Activated CD4-positive, alpha-beta T cell treated with anti-CD3 and anti-CD28 coated beads for 36 hours (primary cell): ENCODE data around the gene EPHX1. TPM values are rescaled to one million over a fixed set of nuclear protein-coding genes. Genes with fewer than 3 reads are reported as not detected.
"Not testable (repeated sequence)": the region's sequence is repeated elsewhere in the genome, so short reads cannot be mapped to it uniquely, and the experiment has no call there.

Experiments
- ATAC-seq: fragments of 200-7000 bp; cut with Tn5 transposase; one replicate; pipeline ENCODE4 v1.10.0; 2021; ENCODE audit warnings: mild to moderate bottlenecking, moderate library complexity
- CTCF ChIA-PET: fragments of 350-600 bp; sonication (Branson Sonifier 250); formaldehyde crosslinking; loops from one replicate; lab custom pipeline; 2021; ENCODE audit warnings: antibody characterized with exemption; lab: Charles Lee
- POLR2A ChIA-PET: fragments of 350-600 bp; sonication (Branson Sonifier 250); formaldehyde crosslinking; loops from one replicate; lab custom pipeline; 2021; ENCODE audit warnings: antibody characterized with exemption, inconsistent platforms; lab: Charles Lee
- DNase-seq: peaks from one replicate; pipeline ENCODE4 v3.0.0-alpha.2; 2020
- H3K27ac Mint-ChIP-seq: one replicate; pipeline ENCODE4 v1.8.0; 2021; ENCODE audit warnings: mixed read lengths
- H3K27me3 Mint-ChIP-seq: one replicate; pipeline ENCODE4 v1.8.0; 2021; ENCODE audit warnings: mixed read lengths
- H3K36me3 Mint-ChIP-seq: one replicate; pipeline ENCODE4 v1.8.0; 2021; ENCODE audit warnings: low read depth, mixed read lengths
- H3K4me1 Mint-ChIP-seq: one replicate; pipeline ENCODE4 v1.8.0; 2021; ENCODE audit warnings: mixed read lengths
- H3K4me3 Mint-ChIP-seq: one replicate; pipeline ENCODE4 v1.8.0; 2021; ENCODE audit warnings: mild to moderate bottlenecking, moderate library complexity, mixed read lengths
- H3K9me3 Mint-ChIP-seq: one replicate; pipeline ENCODE4 v1.8.0; 2021; ENCODE audit warnings: low read depth, mixed read lengths
- intact Hi-C, 2 experiments: fragments of 100-400 bp; cut with DNase I in 1 of 2; cut with micrococcal nuclease in 1 of 2; formaldehyde crosslinking; loops; one replicate each; pipeline versions ENCODE4 v1.14.2 to v1.15.1; 2022 to 2024; cut with DNase I, micrococcal nuclease
- total RNA-seq, 2 experiments: library from RNA; stranded (reverse); gene quantifications; one replicate each; pipeline ENCODE4 v1.2.3, GENCODE V29; 2021

Gene EPHX1
- total RNA-seq, 2 experiments from 2014 or later: 2.5 to 2.6 TPM

DNA sequence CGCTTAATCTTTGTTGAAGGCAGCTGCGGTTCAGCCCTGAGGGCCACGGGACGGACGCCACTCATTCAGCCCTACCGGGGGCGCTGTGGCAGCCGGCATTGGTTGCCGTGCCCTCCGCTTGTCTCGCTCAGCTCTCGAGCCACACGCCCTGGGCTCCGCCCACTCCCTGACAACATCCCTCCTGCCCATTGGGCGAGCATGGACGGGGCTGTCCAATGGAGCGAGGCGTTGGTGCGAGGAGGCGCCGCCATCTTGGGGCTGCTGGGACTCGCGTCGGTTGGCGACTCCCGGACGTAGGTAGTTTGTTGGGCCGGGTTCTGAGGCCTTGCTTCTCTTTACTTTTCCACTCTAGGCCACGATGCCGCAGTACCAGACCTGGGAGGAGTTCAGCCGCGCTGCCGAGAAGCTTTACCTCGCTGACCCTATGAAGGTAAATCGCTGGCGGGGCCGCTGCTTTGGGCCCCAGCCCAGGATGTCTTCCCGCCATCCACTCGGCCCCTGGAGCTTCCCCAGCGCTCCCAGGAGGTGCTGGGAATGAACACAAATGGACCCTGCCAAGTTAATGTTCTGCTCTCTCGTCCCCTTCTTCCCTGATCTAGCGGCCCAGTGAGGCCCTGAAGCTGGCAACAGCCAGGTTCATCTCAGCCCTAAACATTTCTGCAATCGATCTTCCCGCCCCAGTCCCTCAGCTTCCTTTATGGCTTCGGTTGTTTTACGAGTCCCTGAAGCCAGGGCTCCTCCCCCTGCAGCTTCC lies 32.2 kb upstream of the EPHX1 start, which contains the start of gene SRP9:
SRP9 (plus strand) TSS at position 244 of the 754 bp plus-strand sequence; CDS start at position 359, 115 bp downstream.
- intact Hi-C loops: loop anchor here (1.0 to 5.0 kb wide), 19 partner anchors 15 to 349 kb away; partner anchors contain the start of genes H3-3A (in 2 of the 2), ENAH (in 1 of the 2), EPHX1 (in 1 of the 2) and LBR (in 1 of the 2)
- ATAC-seq (peak; percentile 97), DNase-seq (peak; percentile 99)
- Mint-ChIP-seq H3K4me1 (peaks cover 31% of the 10 kb centered on the region), H3K27ac (no peak within 1 kb of the TSS), H3K27me3 (no peaks in the 10 kb centered on the region), H3K9me3 (no peaks in the 10 kb centered on the region), H3K36me3 (peaks cover 26% of the 10 kb centered on the region), H3K4me3 (no peak within 1 kb of the TSS)
- ChIA-PET CTCF (interaction anchor here (0.5 to 3.4 kb wide), 37 partner anchors 8 to 571 kb away, joined by 3 to 18 read pairs (median 4); partner anchors contain the start of genes ENAH, PYCR2, SDE2 and TMEM63A), POLR2A (interaction anchor here (0.6 to 2.0 kb wide), 19 partner anchors 9 to 333 kb away, joined by 3 to 17 read pairs (median 4); partner anchors contain the start of genes EPHX1, H3-3A, PYCR2 and SDE2)

DNA sequence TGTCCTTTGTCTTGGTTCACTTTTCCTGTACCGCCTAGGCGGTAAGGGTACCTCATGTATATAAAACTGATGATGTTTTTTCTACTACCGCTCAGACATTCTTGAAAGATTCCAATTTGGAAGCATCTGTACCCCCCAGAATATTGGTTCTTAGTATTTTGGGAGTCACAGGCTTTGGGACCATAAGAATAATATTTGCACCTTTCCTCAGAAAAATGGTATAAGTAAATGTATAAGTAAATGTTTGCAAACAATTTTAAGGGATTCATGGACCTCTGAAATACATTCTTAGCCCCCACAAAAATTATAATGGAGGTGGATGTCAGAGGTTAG lies 31.6 kb upstream of the EPHX1 start:
- no peak for DNase-seq
- Mint-ChIP-seq H3K27ac (no peak overlapping the region), H3K36me3 (peaks cover 27% of the 10 kb centered on the region), H3K27me3 (no peaks in the 10 kb centered on the region), H3K4me3 (no peak overlapping the region), H3K4me1 (peaks cover 34% of the 10 kb centered on the region), H3K9me3 (no peaks in the 10 kb centered on the region)
- ATAC-seq: no peak
- ChIA-PET CTCF (interaction anchor here (0.7 to 3.4 kb wide), 29 partner anchors 8 to 416 kb away, joined by 3 to 18 read pairs (median 4); partner anchors contain the start of genes PYCR2, SDE2 and TMEM63A), POLR2A (interaction anchor here (0.7 to 2.0 kb wide), 17 partner anchors 13 to 334 kb away, joined by 3 to 17 read pairs (median 4); partner anchors contain the start of genes EPHX1, H3-3A, PYCR2 and SDE2)
- intact Hi-C loops: loop anchor here in 1 of 2 experiments (2.0 to 5.0 kb wide), 5 partner anchors 14 to 284 kb away; partner anchors contain the start of gene H3-3A

DNA sequence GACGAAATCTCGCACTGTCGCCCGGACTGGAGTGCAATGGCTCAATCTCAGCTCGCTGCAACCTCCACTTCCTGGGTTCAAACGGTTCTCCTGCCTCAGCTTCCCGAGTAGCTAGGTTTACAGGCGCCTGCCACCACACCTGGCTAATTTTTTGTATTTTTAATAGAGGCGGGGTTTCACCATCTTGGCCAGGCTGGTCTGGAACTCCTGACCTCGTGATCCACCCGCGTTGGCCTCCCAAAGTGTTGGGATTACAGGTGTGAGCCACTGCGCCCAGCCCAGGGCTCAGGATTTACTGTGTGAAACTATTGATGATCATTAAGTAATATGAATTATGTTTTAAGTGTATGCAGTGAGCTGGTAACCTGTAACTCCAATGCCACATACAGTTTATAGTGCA lies 30.8 kb upstream of the EPHX1 start:
- POLR2A ChIA-PET: interaction anchor here (0.7 to 1.6 kb wide), 4 partner anchors 107 to 283 kb away, joined by 3 to 5 read pairs (median 4); partner anchors contain the start of gene H3-3A
- not testable (repeated sequence) for H3K27ac Mint-ChIP-seq, H3K27me3 Mint-ChIP-seq, H3K4me3 Mint-ChIP-seq, H3K9me3 Mint-ChIP-seq, ATAC-seq
- Mint-ChIP-seq H3K4me1 (peaks cover 40% of the 10 kb centered on the region), H3K36me3 (peaks cover 33% of the 10 kb centered on the region)
- CTCF ChIA-PET: interaction anchor here (0.7 to 3.4 kb wide), 11 partner anchors 9 to 298 kb away, joined by 3 to 18 read pairs (median 4); partner anchors contain the start of gene PYCR2
- intact Hi-C loops: loop anchor here in 1 of 2 experiments (2.0 to 5.0 kb wide), 5 partner anchors 14 to 283 kb away; partner anchors contain the start of gene H3-3A
- peak; percentile 9 for DNase-seq

DNA sequence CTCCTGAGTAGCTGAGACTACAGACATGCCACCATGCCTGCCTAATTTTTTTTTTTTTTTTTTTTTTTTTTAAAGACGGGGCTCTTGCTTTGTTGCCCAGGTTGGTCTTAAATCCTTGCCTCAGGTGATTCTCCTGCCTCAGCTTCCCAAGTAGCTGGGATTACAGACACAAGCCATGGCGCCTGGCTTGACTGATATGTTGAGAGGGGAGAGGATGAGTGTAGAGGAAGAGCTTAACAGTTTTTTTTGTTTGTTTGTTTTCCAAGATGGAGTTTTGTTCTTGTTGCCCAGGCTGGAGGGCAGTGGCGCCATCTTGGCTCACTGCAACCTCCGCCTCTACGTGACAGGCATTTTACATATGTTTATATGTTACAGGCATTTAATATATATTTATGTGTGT lies 29.8 kb upstream of the EPHX1 start:
- DNase-seq (no peak), ATAC-seq (no peak)
- H3K9me3 Mint-ChIP-seq: no peaks in the 10 kb centered on the region
- H3K27ac Mint-ChIP-seq: peak overlapping the region; percentile 49
- peaks cover 38% of the 10 kb centered on the region for H3K4me1 Mint-ChIP-seq
- peaks cover 35% of the 10 kb centered on the region for H3K36me3 Mint-ChIP-seq
- H3K4me3 Mint-ChIP-seq: no peak overlapping the region
- ChIA-PET CTCF (interaction anchor here (0.6 to 3.4 kb wide), 6 partner anchors 8 to 307 kb away, joined by 3 to 13 read pairs (median 4); no protein-coding TSS in a partner anchor), POLR2A (interaction anchor here (0.6 to 0.7 kb wide), 3 partner anchors 12 to 1282 kb away, joined by 3 to 10 read pairs (median 7); no protein-coding TSS in a partner anchor)
- H3K27me3 Mint-ChIP-seq: no peaks in the 10 kb centered on the region
- intact Hi-C loops: no loop called here

DNA sequence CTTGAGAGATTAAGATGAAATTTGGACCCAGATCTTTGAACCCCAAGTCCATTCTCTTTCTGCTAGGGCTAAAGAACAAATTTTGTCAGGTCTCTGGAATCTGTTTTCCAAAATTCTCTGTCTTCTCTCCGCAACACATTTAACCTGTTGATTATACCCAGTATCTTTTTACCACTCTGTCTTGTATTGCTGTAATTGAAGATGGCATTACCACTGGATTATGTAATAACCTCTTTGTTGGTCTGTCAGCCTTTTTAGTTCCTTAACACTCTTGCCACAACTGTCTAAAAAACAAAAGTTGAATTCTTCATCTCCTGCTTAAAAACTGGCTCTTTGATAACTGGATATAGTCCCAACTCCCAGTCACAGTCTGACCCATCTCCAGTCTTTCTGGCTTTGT lies 29.3 kb upstream of the EPHX1 start:
- no peak for DNase-seq
- no peak for ATAC-seq
- peaks cover 38% of the 10 kb centered on the region for H3K4me1 Mint-ChIP-seq
- CTCF ChIA-PET: interaction anchor here (0.9 kb wide), 1 partner anchor 307 kb away, joined by 4 read pairs; no protein-coding TSS in a partner anchor
- no peaks in the 10 kb centered on the region for H3K27me3 Mint-ChIP-seq
- peak overlapping the region; percentile 16 for H3K27ac Mint-ChIP-seq
- POLR2A ChIA-PET: no interaction called here
- H3K36me3 Mint-ChIP-seq: peaks cover 39% of the 10 kb centered on the region
- intact Hi-C loops: no loop called here
- H3K4me3 Mint-ChIP-seq: no peak overlapping the region
- no peaks in the 10 kb centered on the region for H3K9me3 Mint-ChIP-seq

DNA sequence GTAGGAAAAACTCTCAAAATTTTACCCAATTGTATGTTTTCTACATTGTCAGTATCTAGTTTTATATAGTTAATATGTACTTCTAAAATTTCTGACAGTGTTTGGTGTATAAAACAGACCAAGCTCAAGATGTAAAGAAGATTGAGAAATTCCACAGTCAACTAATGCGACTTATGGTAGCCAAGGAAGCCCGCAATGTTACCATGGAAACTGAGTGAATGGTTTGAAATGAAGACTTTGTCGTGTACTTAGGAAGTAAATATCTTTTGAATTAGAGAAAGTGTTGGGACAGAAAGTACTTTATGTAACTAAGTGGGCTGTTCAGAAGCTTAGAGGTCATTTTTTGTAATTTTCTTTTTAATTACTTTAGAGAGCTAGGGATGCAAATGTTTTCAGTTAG lies 20.8 kb upstream of the EPHX1 start:
- CTCF ChIA-PET: interaction anchor here (1.3 kb wide), 1 partner anchor 11 kb away, joined by 3 read pairs; no protein-coding TSS in a partner anchor
- H3K4me3 Mint-ChIP-seq, POLR2A ChIA-PET, DNase-seq, H3K4me1 Mint-ChIP-seq, intact Hi-C loops, H3K27me3 Mint-ChIP-seq, H3K27ac Mint-ChIP-seq, ATAC-seq, H3K9me3 Mint-ChIP-seq: not testable (repeated sequence)
- H3K36me3 Mint-ChIP-seq: peaks cover 69% of the 10 kb centered on the region

DNA sequence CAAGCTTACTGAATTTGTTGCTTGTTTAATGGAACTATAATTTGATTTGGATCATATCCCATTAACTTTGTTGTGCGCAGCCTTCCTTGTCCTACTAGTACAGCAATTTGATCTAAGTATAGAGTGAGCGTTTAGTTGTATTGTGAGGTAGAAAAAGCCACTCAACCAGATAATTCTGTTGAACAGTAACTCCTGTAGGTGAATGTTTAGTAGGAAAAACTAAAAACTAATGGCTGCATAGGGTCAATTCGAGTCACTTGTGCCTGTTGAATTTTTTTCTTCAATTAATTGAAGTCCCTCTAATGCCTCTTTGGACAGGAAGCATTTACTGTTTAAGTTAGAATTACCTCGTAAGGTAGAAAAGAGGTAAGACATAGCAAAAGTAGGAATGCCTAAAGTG lies 15.0 kb upstream of the EPHX1 start:
- H3K4me3 Mint-ChIP-seq: no peak overlapping the region
- H3K9me3 Mint-ChIP-seq: peaks cover 5% of the 10 kb centered on the region
- no peak for DNase-seq
- peaks cover 50% of the 10 kb centered on the region for H3K36me3 Mint-ChIP-seq
- POLR2A ChIA-PET: no interaction called here
- no peaks in the 10 kb centered on the region for H3K27me3 Mint-ChIP-seq
- CTCF ChIA-PET: no interaction called here
- H3K27ac Mint-ChIP-seq: no peak overlapping the region
- no peak for ATAC-seq
- H3K4me1 Mint-ChIP-seq: no peaks in the 10 kb centered on the region
- intact Hi-C loops: no loop called here

DNA sequence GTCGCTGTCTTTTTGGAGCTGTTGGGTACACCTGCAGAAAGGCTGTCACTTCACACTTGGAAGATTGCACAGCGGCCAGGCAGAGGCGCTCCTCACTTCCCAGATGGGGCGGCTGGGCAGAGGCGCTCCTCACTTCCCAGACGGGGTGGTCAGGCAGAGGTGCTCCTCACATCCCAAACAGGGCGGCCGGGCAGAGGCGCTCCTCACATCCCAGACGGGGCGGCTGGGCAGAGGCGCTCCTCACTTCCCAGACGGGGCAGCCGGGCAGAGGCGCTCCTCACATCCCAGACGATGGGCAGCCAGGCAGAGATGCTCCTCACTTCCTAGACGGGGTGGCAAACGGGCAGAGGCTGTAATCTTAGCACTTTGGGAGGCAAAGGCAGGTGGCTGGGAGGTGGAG lies 13.8 kb upstream of the EPHX1 start:
- peaks cover 41% of the 10 kb centered on the region for H3K36me3 Mint-ChIP-seq
- CTCF ChIA-PET: interaction anchor here (0.6 to 1.7 kb wide), 2 partner anchors 18 to 49 kb away, joined by 3 to 5 read pairs; partner anchors contain the start of gene SRP9
- H3K9me3 Mint-ChIP-seq, H3K4me1 Mint-ChIP-seq, H3K4me3 Mint-ChIP-seq, H3K27me3 Mint-ChIP-seq, DNase-seq, intact Hi-C loops, ATAC-seq, H3K27ac Mint-ChIP-seq, POLR2A ChIA-PET: not testable (repeated sequence)

DNA sequence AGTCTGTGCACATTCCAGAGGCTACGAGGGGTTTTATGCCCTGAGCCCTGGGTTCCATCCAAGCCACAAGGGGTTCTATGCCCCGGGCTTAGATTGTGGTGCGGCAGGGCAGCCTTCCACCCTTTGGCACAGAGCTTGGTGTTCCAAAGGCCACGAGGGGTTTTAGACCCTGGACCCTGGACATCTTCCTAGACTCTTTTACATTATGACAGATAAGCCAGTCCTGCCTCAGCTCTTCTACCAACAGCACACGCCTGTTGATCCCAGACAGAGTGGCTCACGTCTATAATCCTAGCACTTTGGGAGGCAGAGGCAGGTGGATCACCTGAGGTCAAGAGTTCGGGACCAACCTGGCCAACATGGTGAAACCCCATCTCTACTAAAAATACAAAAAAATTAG lies 8.8 kb upstream of the EPHX1 start:
- H3K4me3 Mint-ChIP-seq, CTCF ChIA-PET, DNase-seq, POLR2A ChIA-PET, ATAC-seq, intact Hi-C loops, H3K27ac Mint-ChIP-seq, H3K4me1 Mint-ChIP-seq, H3K9me3 Mint-ChIP-seq, H3K27me3 Mint-ChIP-seq, H3K36me3 Mint-ChIP-seq: not testable (repeated sequence)

DNA sequence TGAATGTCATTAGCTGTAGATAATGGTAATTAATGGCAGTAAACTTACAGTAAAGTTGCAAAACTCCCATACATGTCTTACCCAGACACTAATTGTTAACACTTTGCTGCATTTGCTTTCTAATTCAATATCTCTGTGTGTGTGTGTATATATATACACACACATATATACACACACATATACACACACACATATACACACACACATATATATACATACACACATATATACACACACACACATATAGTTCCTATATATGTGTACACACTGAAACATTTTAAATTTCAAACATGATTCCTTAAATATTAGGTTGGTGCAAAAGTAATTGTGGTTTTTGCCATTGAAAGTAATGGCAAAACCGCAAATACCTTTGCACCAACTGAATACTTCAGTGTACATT lies 3.7 kb upstream of the EPHX1 start:
- H3K9me3 Mint-ChIP-seq: no peaks in the 10 kb centered on the region
- POLR2A ChIA-PET: no interaction called here
- CTCF ChIA-PET: no interaction called here
- ATAC-seq (no peak), DNase-seq (no peak)
- H3K27me3 Mint-ChIP-seq: peaks cover 4% of the 10 kb centered on the region
- intact Hi-C loops: no loop called here
- H3K4me1 Mint-ChIP-seq: peaks cover 8% of the 10 kb centered on the region
- H3K36me3 Mint-ChIP-seq: no peaks in the 10 kb centered on the region
- H3K4me3 Mint-ChIP-seq: no peak overlapping the region
- no peak overlapping the region for H3K27ac Mint-ChIP-seq

DNA sequence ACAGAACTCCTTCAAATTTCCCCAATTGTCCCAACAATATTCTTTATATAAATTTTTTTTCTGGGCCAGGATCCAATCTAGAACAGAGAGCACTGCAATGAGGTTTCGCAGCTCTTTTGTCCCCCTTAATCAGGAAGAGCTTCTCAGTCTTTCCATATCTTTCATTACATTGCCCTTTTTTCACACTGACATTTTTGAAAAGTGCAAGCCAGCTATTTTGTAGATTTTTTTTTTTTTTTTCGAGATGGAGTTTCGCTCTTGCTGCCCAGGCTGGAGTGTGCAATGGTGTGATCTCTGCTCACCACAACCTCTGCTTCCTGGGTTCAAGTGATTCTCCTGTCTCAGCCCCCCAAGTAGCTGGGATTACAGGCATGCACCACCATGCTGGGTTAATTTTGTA lies 3.2 kb upstream of the EPHX1 start:
- H3K9me3 Mint-ChIP-seq, H3K4me1 Mint-ChIP-seq, ATAC-seq, H3K27me3 Mint-ChIP-seq, H3K27ac Mint-ChIP-seq, intact Hi-C loops, CTCF ChIA-PET, POLR2A ChIA-PET, H3K36me3 Mint-ChIP-seq, DNase-seq, H3K4me3 Mint-ChIP-seq: not testable (repeated sequence)
